OCI-LY3 (cell line): ENCODE results near the gene TEC.
"Not testable (repeated sequence)": the region's sequence is repeated elsewhere in the genome, so short reads cannot be mapped to it uniquely, and the experiment has no call there.

Source experiments
- H2AFZ ChIP-seq: fragments of 200-600, 300-600 bp; shearing (Covaris generic); 2 replicates; pipeline ENCODE4 v1.6.0; 2014; ENCODE audit warnings: antibody characterized with exemption, low read depth, low read length
- H3K27ac ChIP-seq: fragments of 200-600, 300-600 bp; sonication (generic); 2 replicates; pipeline ENCODE4 v1.5.1; 2014; ENCODE audit warnings: mild to moderate bottlenecking, low read length, moderate library complexity, mixed read lengths
- H3K27me3 ChIP-seq: fragments of 200-600, 300-600 bp; sonication (generic); 2 replicates; pipeline ENCODE4 v1.6.1; 2014; ENCODE audit warnings: low read depth, low read length, mixed read lengths
- H3K36me3 ChIP-seq: fragments of 200-600, 300-600 bp; sonication (generic); replicated peaks from 2 replicates; pipeline ENCODE3; 2014; ENCODE audit warnings: low read depth, low read length, mixed read lengths
- H3K4me1 ChIP-seq: fragments of 300-600, 200-600 bp; sonication (generic); 2 replicates; pipeline ENCODE4 v1.6.1; 2014; ENCODE audit warnings: low read length, mixed read lengths
- H3K4me2 ChIP-seq: fragments of 200-600, 300-600 bp; sonication (generic); 2 replicates; pipeline ENCODE4 v1.6.1; 2014; ENCODE audit warnings: low read length, mixed read lengths
- H3K4me3 ChIP-seq: fragments of 300-600, 200-600 bp; sonication (generic); 2 replicates; pipeline ENCODE4 v1.5.1; 2014; ENCODE audit warnings: antibody characterized with exemption, mild to moderate bottlenecking, low read length, moderate library complexity
- H3K79me2 ChIP-seq: fragments of 300-600, 200-600 bp; shearing (Covaris generic); 2 replicates; pipeline ENCODE4 v1.6.1; 2014; ENCODE audit warnings: mild to moderate bottlenecking, low read length, mixed read lengths
- H3K9ac ChIP-seq: fragments of 300-600, 200-600 bp; shearing (Covaris generic); 2 replicates; pipeline ENCODE4 v1.6.0; 2014; ENCODE audit warnings: mild to moderate bottlenecking, low read length, moderate library complexity
- H3K9me3 ChIP-seq: fragments of 200-600, 300-600 bp; shearing (Covaris generic); 2 replicates; pipeline ENCODE4 v1.6.1; 2014; ENCODE audit warnings: low read length, mixed read lengths; ENCODE audit not compliant: insufficient read depth
- H4K20me1 ChIP-seq: fragments of 200-600, 300-600 bp; sonication (generic); 2 replicates; pipeline ENCODE4 v1.6.1; 2016; ENCODE audit warnings: low read length, mixed read lengths; ENCODE audit not compliant: insufficient read depth
- EZH2phosphoT487 ChIP-seq: fragments of 200-600 bp; shearing (Covaris generic); IDR thresholded peaks from 2 replicates; pipeline ENCODE4 v1.6.1; 2018; ENCODE audit warnings: antibody characterized with exemption, mixed run types, low read depth
- TF ChIP-seq, protein P1 (sequence below): fragments of 200-600, 300-600 bp; sonication (generic); IDR thresholded peaks from 2 replicates; pipeline ENCODE4 v1.5.1; 2014; ENCODE audit warnings: antibody characterized with exemption, low read length, low read depth

TEC gene

DNA sequence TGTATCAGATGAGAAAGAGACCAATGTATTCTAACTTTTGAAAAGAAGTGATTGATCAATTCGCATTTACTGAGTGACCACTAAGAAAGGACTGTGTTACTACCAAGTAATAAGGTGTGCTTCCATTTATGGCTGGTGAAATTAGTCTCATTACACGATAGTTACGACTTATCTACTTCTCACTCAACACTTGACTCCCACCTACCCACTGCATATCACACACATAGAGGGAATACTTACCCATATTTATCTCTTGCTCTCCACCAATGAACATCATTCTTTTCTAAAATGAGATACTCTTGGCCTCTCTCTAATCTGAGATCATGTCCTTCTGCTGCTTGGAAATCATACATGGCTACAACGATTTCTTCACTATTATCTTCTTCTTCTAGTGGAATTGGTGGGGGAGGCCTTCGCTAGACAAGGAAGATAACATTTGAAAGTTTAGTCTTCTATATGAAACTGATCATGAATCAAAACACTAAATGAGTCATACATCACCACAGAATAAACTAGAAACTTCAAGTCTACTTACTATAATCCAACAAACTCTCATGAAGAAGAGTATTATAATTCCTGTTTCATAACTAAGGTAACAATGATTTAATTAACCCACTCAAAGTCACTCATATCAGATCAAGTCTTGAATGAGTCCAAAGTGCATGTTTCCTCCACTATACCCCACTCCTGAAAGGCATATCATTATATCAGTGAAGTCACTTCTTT is 101.9 kb downstream of the TEC start:
- Histone ChIP-seq H3K4me1 (peaks cover 44% of the 10 kb centered on the region), H2AFZ (no peak overlapping the region), H3K27ac (no peak overlapping the region), H3K9me3 (peaks cover 11% of the 10 kb centered on the region; the same call in 1 of the 2 replicates), H3K4me3 (no peak overlapping the region), H3K27me3 (no peaks in the 10 kb centered on the region), H3K9ac (no peak overlapping the region), H4K20me1 (no peaks in the 10 kb centered on the region), H3K4me2 (0 out of 2 replicates have a peak overlapping the region, but pooled peaks have one; percentile 9), H3K36me3 (peaks cover 41% of the 10 kb centered on the region), H3K79me2 (no peaks in the 10 kb centered on the region)
- TF ChIP-seq EZH2phosphoT487 = no peak
- TF ChIP-seq, protein P1, sequence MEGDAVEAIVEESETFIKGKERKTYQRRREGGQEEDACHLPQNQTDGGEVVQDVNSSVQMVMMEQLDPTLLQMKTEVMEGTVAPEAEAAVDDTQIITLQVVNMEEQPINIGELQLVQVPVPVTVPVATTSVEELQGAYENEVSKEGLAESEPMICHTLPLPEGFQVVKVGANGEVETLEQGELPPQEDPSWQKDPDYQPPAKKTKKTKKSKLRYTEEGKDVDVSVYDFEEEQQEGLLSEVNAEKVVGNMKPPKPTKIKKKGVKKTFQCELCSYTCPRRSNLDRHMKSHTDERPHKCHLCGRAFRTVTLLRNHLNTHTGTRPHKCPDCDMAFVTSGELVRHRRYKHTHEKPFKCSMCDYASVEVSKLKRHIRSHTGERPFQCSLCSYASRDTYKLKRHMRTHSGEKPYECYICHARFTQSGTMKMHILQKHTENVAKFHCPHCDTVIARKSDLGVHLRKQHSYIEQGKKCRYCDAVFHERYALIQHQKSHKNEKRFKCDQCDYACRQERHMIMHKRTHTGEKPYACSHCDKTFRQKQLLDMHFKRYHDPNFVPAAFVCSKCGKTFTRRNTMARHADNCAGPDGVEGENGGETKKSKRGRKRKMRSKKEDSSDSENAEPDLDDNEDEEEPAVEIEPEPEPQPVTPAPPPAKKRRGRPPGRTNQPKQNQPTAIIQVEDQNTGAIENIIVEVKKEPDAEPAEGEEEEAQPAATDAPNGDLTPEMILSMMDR = no peak

DNA sequence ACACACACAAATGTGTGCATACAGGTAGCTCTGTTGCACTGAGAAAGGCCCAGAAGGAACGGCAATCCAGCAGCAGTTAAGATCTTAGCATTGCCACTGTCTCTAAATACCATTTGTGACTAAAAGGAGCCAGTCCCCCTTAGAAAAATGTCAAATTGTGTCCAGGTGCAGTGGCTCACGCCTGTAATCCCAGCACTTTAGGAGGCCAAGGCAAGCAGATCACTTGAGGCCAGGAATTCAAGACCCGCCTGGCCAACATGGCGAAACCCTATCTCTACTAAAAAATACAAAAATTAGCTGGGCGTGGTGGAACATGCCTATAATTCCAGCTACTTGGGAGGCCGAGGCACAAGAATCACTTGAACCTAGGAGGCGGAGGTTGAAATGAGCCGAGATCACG is 105.1 kb downstream of the TEC start:
- not testable (repeated sequence) for H3K4me2 ChIP-seq, H4K20me1 ChIP-seq, H3K79me2 ChIP-seq, H2AFZ ChIP-seq, H3K27me3 ChIP-seq, H3K27ac ChIP-seq, H3K4me3 ChIP-seq, H3K9ac ChIP-seq
- H3K9me3 ChIP-seq = peaks cover 11% of the 10 kb centered on the region; the same call in 1 of the 2 replicates
- H3K4me1 ChIP-seq = peaks cover 30% of the 10 kb centered on the region
- peaks cover 44% of the 10 kb centered on the region for H3K36me3 ChIP-seq

DNA sequence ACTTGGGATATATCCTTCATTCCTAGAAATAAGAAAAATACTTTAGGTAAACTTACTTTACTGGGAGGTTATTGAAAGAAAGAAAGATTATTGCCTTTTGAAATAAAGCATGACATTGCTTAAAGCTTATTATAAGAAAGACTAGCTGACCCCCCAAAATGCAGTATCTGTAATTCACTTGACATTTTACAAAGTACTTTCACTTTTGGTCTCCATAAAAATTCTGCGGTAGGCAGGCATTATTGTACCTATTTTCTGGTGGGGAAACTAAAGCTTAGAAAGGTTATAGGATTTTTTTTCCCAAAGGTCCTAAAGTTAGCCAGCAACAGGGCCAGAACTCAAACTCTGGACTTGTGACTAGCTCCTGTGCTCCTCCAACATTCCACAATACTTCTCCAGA is 105.9 kb downstream of the TEC start:
- H3K9me3 ChIP-seq = peaks cover 7% of the 10 kb centered on the region; the same call in 1 of the 2 replicates
- H3K27me3 ChIP-seq = no peaks in the 10 kb centered on the region
- H3K27ac ChIP-seq = no peak overlapping the region
- no peaks in the 10 kb centered on the region for H4K20me1 ChIP-seq
- TF ChIP-seq, protein P1 = no peak
- TF ChIP-seq EZH2phosphoT487 = no peak
- H3K4me1 ChIP-seq = peaks cover 22% of the 10 kb centered on the region
- H3K4me2 ChIP-seq = no peak overlapping the region
- no peak overlapping the region for H3K4me3 ChIP-seq
- no peaks in the 10 kb centered on the region for H3K79me2 ChIP-seq
- peaks cover 39% of the 10 kb centered on the region for H3K36me3 ChIP-seq
- no peak overlapping the region for H2AFZ ChIP-seq
- H3K9ac ChIP-seq = no peak overlapping the region

DNA sequence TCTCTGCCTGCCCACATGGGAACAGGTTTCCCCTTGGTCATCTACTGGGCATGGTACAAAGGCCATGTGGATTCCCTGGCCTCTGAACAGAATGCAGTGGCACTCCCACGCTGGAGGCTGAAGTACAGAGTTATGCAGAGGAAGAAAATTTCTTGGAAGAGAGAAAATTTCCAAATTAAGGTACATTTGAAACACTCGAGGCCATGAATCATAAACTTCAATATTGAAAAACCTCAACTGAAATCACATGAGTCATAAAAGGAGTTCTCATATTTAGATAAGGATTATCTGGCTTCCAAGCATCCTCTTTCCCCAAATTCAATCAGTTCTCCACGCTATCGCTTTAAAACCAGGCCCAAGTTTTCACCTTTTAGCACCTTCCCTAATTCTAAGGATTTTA is 107.5 kb downstream of the TEC start:
- H3K9ac ChIP-seq = no peak overlapping the region
- no peak overlapping the region for H3K27ac ChIP-seq
- H2AFZ ChIP-seq = no peak overlapping the region
- TF ChIP-seq, protein P1 = no peak
- TF ChIP-seq EZH2phosphoT487 = no peak
- H3K4me1 ChIP-seq = peaks cover 9% of the 10 kb centered on the region
- no peaks in the 10 kb centered on the region for H4K20me1 ChIP-seq
- H3K27me3 ChIP-seq = no peaks in the 10 kb centered on the region
- no peaks in the 10 kb centered on the region for H3K9me3 ChIP-seq
- no peak overlapping the region for H3K4me2 ChIP-seq
- H3K4me3 ChIP-seq = no peak overlapping the region
- H3K36me3 ChIP-seq = peaks cover 31% of the 10 kb centered on the region
- no peaks in the 10 kb centered on the region for H3K79me2 ChIP-seq
